ENCODE results near the gene NBEAL2. TPM values are rescaled to one million over a fixed set of nuclear protein-coding genes. Genes with fewer than 3 reads are reported as not detected.

Gene NBEAL2
- total and polyA plus RNA-seq, 4 donors, result 10.2 to 22.1 (median 16.4) TPM

DNA sequence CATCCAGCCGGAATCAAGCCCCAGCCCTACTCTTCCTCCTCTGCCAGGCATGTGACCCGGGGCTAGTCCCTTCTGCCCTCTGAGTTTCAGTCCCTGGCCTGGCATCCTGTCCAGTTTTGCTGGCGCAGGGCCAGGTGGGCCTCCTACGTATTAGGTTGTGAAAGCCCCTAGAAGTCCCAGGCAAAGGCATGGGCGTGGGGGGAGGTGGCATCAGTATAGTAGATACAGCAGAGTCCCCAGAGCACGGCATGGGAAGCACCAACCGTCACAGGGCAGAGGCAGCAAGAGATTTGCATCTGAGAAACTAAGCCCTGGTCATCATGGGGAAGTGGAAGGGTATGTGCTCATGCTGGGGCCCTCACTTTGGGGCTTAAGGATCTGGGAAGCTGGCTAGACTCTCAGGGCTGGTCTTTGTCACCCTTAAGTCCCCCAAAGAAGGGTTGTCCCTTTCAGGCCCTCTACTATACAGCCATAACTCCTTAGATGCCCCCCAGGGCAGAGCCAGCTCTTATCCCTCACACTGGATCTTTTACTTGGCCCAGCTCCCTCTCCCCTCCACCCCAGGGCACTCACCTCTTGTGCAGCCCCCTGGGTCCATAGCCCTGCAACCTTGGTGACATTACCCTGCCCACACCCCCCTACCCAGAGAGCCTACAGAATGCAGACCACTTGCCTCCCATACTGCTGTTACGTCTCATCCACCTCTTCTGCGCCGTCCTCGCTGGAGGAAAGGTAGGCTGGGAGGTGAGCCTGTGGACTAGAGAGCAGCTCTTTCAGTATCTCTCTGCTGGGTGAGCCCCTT is 11.3 kb downstream of the NBEAL2 start:
- no peak overlapping the region for H3K27ac ChIP-seq (ENCODE audit: low read depth, low read length)
- 81% methylated on average over 8 of the region's 11 CpGs for WGBS (ENCODE audit: insufficient coverage)
- peaks cover 47% of the 10 kb centered on the region for H3K36me3 ChIP-seq (ENCODE audit: control insufficient read depth, insufficient read depth, low read length)
- H3K9me3 ChIP-seq (ENCODE audit: control insufficient read depth, insufficient read depth, low read length), result no peaks in the 10 kb centered on the region
- H3K27me3 ChIP-seq (ENCODE audit: control insufficient read depth, insufficient read depth, low read length), result no peaks in the 10 kb centered on the region
- H3K4me3 ChIP-seq (ENCODE audit: low read depth, low read length), result no peak overlapping the region
- peaks cover 10% of the 10 kb centered on the region for H3K4me1 ChIP-seq (ENCODE audit: control insufficient read depth, insufficient read depth, low read length)
- no peak for DNase-seq (ENCODE audit: low read depth in 4 of 6, low spot score in 6 of 6)

DNA sequence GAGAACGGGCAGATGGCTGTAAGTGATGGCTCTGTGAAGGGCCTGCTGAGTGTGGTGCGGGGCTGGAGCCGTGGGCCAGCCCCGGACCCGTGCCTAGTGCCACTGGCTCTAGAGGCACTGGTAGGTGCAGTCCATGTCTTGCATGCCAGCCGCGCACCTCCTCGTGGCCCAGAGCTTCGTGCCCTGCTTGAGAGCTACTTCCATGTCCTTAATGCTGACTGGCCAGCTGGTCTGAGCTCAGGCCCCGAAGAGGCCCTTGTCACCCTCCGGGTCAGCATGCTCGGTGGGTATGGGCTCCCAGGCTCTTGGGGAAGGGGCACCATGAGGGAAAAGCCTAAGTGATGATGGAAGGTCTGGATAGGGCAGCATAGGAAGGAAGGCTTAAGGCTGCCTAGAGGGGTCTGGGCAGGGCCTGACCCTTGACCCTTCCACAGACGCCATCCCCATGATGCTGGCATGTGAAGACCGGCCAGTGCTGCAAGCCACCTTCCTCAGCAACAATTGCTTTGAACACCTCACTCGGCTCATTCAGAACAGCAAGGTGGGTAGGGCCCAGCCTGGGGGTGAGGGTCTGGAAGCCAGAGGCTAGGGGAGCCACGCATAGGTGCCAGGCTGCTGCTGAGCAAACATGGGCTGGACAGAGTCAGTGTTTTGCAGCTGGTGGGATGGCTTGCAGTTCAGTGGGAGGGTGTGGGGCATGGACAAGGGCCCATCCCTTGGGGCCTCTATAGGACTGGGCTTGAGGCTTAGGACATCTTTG is 12.1 kb downstream of the NBEAL2 start:
- peaks cover 51% of the 10 kb centered on the region for H3K36me3 ChIP-seq (ENCODE audit: control insufficient read depth, insufficient read depth, low read length)
- no peak overlapping the region for H3K27ac ChIP-seq (ENCODE audit: low read depth, low read length)
- no peaks in the 10 kb centered on the region for H3K27me3 ChIP-seq (ENCODE audit: control insufficient read depth, insufficient read depth, low read length)
- H3K4me3 ChIP-seq (ENCODE audit: low read depth, low read length), result no peak overlapping the region
- H3K4me1 ChIP-seq (ENCODE audit: control insufficient read depth, insufficient read depth, low read length), result peaks cover 10% of the 10 kb centered on the region
- no peaks in the 10 kb centered on the region for H3K9me3 ChIP-seq (ENCODE audit: control insufficient read depth, insufficient read depth, low read length)
- no peak for DNase-seq (ENCODE audit: low read depth in 4 of 6, low spot score in 6 of 6)
- whole genome bisulfite sequencing (ENCODE audit: insufficient coverage), result 94% methylated on average over 14 of the region's 16 CpGs

DNA sequence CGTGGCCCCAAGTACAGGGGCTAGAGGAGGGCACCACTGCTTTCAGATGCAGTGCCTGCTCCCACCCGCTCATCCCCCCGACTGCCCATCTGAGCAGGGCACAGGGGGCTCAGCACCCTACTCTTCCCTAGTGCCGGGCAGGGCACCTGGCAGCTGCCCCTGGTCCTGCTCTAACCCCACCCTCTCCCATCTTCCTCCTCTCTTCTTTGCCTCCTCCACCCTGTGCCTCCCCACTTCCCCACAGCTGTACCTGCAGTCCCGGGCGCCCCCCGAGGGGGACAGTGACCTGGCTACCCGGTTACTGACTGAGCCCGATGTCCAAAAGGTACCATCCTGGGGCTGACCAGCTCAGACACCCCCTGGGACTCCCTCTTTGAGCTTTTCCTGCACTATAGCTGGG is 12.8 kb downstream of the NBEAL2 start:
- H3K4me3 ChIP-seq (ENCODE audit: low read depth, low read length), result no peak overlapping the region
- DNase-seq (ENCODE audit: low read depth in 4 of 6, low spot score in 6 of 6), result no peak
- H3K4me1 ChIP-seq (ENCODE audit: control insufficient read depth, insufficient read depth, low read length), result peaks cover 10% of the 10 kb centered on the region
- H3K9me3 ChIP-seq (ENCODE audit: control insufficient read depth, insufficient read depth, low read length), result no peaks in the 10 kb centered on the region
- H3K27ac ChIP-seq (ENCODE audit: low read depth, low read length), result no peak overlapping the region
- WGBS (ENCODE audit: insufficient coverage), result 90% methylated on average over 9 of the region's 9 CpGs
- no peaks in the 10 kb centered on the region for H3K27me3 ChIP-seq (ENCODE audit: control insufficient read depth, insufficient read depth, low read length)
- H3K36me3 ChIP-seq (ENCODE audit: control insufficient read depth, insufficient read depth, low read length), result peaks cover 52% of the 10 kb centered on the region

DNA sequence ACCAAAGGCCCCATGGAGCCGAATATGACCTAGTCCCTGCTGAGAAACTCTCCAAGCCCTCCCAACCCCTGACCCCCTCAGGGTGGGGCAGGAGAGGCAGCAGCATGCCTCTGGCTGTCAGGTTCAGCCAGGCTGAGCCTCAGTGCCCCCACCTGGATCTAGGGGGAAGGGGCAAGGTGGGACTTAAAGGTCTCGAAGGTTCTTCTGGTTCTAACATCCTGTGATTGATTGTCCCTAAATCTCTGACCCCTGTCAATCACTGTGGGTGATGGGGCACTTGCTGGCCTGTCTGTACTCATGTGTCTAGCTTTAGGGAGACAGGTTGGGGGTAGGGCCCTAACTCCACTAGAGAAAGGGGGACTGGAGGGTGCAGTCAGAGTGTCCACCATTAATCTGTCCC is 13.8 kb downstream of the NBEAL2 start:
- peaks cover 4% of the 10 kb centered on the region for H3K4me1 ChIP-seq (ENCODE audit: control insufficient read depth, insufficient read depth, low read length)
- H3K9me3 ChIP-seq (ENCODE audit: control insufficient read depth, insufficient read depth, low read length), result no peaks in the 10 kb centered on the region
- DNase-seq (ENCODE audit: low read depth in 4 of 6, low spot score in 6 of 6), result no peak
- H3K27me3 ChIP-seq (ENCODE audit: control insufficient read depth, insufficient read depth, low read length), result no peaks in the 10 kb centered on the region
- H3K4me3 ChIP-seq (ENCODE audit: low read depth, low read length), result no peak overlapping the region
- 82% methylated on average over 2 of the region's 2 CpGs for WGBS (ENCODE audit: insufficient coverage)
- peaks cover 60% of the 10 kb centered on the region for H3K36me3 ChIP-seq (ENCODE audit: control insufficient read depth, insufficient read depth, low read length)
- H3K27ac ChIP-seq (ENCODE audit: low read depth, low read length), result no peak overlapping the region

DNA sequence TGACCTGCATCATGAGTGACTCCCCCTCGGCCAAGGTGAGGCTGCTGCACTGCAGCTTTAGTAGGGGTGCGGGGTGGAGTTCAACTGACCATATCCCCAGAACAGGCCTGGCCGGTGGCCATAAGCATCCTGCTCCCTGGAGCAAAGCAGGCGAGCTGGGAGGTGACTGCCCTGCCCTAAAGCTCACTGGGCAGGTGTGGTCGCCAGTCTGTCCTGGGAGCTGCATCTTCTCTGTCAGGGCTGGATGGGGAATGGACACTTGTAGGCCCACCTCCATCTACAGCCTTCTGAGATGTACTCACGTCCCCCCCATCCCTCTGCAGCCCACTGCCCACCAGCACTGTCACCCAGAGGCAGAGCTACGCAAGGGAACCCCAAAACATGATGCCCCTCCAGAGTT is 14.5 kb downstream of the NBEAL2 start:
- H3K36me3 ChIP-seq (ENCODE audit: control insufficient read depth, insufficient read depth, low read length), result peaks cover 63% of the 10 kb centered on the region

DNA sequence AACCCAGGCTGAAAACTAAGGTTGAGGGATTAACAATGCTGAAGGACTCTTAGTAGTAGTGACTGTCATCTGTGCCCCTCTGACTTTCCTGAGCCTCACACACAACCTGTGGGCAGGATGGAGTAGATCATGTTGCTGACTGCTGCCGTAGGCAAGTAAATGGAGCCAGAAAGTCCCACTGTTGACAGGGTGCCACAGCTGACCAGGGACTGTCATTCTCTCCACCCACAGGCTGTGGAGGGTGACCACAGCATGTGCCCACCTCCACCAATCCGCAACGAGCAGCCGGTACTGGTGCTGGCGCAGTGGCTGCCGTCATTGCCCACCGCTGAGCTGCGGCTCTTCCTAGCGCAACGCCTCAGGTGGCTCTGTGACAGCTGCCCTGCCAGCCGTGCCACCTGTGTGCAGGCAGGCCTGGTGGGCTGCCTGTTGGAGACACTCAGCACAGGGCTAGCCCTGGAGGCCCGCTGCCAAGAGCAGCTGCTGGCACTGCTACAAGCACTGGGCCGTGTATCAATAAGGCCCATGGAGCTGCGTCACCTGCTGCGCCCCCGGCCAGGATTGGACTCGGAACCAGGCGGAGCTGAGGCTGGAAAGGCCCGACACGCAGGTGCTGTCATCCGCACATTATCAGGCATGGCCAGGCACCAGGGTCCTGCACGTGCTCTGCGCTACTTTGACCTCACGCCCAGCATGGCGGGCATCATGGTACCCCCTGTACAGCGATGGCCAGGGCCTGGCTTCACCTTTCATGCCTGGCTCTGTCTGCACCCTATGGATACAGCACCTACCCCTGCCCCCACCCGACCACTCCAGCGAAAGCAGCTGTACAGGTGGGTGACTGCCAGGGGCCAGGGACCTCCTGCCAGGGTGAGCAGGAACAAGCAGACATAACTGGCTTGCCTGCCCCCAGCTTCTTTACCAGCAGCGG is 15.6 kb downstream of the NBEAL2 start:
- Histone ChIP-seq H3K27ac (ENCODE audit: low read depth, low read length) (no peak overlapping the region), H3K36me3 (ENCODE audit: control insufficient read depth, insufficient read depth, low read length) (peaks cover 68% of the 10 kb centered on the region), H3K9me3 (ENCODE audit: control insufficient read depth, insufficient read depth, low read length) (no peaks in the 10 kb centered on the region), H3K4me1 (ENCODE audit: control insufficient read depth, insufficient read depth, low read length) (peaks cover 4% of the 10 kb centered on the region), H3K4me3 (ENCODE audit: low read depth, low read length) (no peak overlapping the region), H3K27me3 (ENCODE audit: control insufficient read depth, insufficient read depth, low read length) (no peaks in the 10 kb centered on the region)
- DNase-seq (ENCODE audit: low read depth in 4 of 6, low spot score in 6 of 6), result no peak
- WGBS (ENCODE audit: insufficient coverage), result 89% methylated on average over 29 of the region's 29 CpGs

More for the DNA sequence above, 14.5 kb downstream of the NBEAL2 start:
- Histone ChIP-seq H3K9me3 (ENCODE audit: control insufficient read depth, insufficient read depth, low read length) (no peaks in the 10 kb centered on the region), H3K27ac (ENCODE audit: low read depth, low read length) (no peak overlapping the region), H3K4me1 (ENCODE audit: control insufficient read depth, insufficient read depth, low read length) (peaks cover 4% of the 10 kb centered on the region), H3K27me3 (ENCODE audit: control insufficient read depth, insufficient read depth, low read length) (no peaks in the 10 kb centered on the region), H3K4me3 (ENCODE audit: low read depth, low read length) (no peak overlapping the region)
- no peak for DNase-seq (ENCODE audit: low read depth in 4 of 6, low spot score in 6 of 6)
- WGBS (ENCODE audit: insufficient coverage), result 91% methylated on average over 7 of the region's 7 CpGs

DNA sequence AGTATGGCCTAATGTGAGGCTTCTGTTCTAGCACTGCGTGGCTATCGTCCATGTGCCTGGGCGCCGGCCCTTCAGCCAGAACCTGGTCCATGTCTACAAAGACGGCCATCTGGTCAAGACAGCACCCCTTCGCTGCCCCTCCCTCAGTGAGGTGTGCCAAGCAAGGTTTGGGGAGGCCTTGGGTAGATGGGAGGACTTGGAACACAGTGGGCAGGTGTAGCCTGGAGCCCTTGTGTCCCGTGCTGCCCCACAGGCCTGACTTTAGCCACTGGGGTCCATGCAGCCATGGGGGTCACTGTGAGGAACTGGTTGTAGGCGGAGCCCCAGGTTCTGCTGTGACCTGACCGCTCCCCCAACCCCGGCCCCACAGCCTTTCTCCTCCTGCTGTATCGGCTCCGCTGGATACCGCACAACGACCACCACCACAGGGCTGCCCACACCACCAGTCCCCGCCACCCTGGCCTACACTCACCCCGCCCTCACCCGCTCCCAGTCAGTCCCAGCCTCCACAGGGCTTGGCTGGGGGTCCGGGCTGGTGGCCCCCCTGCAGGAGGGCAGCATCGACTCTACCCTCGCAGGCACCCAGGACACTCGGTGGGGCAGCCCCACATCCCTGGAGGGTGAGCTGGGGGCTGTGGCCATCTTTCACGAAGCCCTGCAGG is 16.6 kb downstream of the NBEAL2 start:
- WGBS (ENCODE audit: insufficient coverage), result 88% methylated on average over 21 of the region's 22 CpGs
- Histone ChIP-seq H3K27ac (ENCODE audit: low read depth, low read length) (no peak overlapping the region), H3K27me3 (ENCODE audit: control insufficient read depth, insufficient read depth, low read length) (no peaks in the 10 kb centered on the region), H3K36me3 (ENCODE audit: control insufficient read depth, insufficient read depth, low read length) (peaks cover 67% of the 10 kb centered on the region), H3K4me3 (ENCODE audit: low read depth, low read length) (no peak overlapping the region), H3K4me1 (ENCODE audit: control insufficient read depth, insufficient read depth, low read length) (peaks cover 4% of the 10 kb centered on the region), H3K9me3 (ENCODE audit: control insufficient read depth, insufficient read depth, low read length) (no peaks in the 10 kb centered on the region)
- DNase-seq (ENCODE audit: low read depth in 4 of 6, low spot score in 6 of 6), result no peak

DNA sequence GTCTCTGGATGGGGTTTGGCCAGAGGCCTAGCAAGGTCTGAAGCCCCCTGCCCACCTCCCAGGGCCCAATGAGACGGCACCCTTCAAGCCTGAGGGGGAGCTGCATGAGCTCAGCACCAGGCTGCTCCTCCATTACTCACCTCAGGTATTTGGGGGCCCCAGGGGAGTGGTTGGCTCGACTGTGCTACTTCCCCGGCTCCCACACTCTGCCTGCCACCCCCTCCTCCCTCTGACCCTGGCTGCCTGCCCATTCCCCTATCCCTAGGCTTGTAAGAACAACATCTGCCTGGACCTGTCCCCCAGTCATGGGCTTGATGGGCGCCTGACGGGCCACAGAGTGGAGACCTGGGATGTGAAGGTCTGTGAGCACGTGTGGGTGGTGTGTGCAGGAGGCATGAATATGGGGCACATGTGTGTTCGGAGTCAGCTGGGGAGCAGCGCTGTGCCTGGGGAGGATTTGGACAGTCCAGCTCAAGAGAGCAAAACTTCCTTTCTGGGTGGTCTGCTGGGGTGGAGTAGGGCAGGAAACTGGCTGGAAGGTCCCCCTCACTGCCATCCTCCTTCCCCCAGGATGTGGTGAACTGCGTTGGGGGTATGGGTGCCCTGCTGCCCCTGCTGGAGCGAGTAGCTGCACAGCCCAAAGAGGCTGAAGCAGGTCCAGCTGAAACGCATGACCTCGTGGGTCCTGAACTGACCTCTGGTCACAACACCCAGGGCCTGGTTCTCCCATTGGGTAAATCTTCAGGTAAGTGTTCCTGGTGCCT is 17.4 kb downstream of the NBEAL2 start:
- no peak for DNase-seq (ENCODE audit: low read depth in 4 of 6, low spot score in 6 of 6)
- Histone ChIP-seq H3K36me3 (ENCODE audit: control insufficient read depth, insufficient read depth, low read length) (peaks cover 67% of the 10 kb centered on the region), H3K27ac (ENCODE audit: low read depth, low read length) (no peak overlapping the region), H3K27me3 (ENCODE audit: control insufficient read depth, insufficient read depth, low read length) (no peaks in the 10 kb centered on the region), H3K9me3 (ENCODE audit: control insufficient read depth, insufficient read depth, low read length) (no peaks in the 10 kb centered on the region), H3K4me3 (ENCODE audit: low read depth, low read length) (no peak overlapping the region), H3K4me1 (ENCODE audit: control insufficient read depth, insufficient read depth, low read length) (no peaks in the 10 kb centered on the region)
- 84% methylated on average over 10 of the region's 12 CpGs for WGBS (ENCODE audit: insufficient coverage)

Data from spinal cord (tissue), 10 donors.